ENCODE results near the gene TOM1L2.

GRCh38 chr17:18021372-18021771 is 49.2 kb upstream of the TOM1L2 start:
- TF ChIP-seq RAD21 (IDR thresholded peaks at IDR 0.05; ENCODE audit: low read length) (no peak), CTCF (conservative IDR thresholded peaks at IDR 0.05; ENCODE audit: low read depth, low read length) (no peak), ELK1 (IDR thresholded peaks at IDR 0.05; ENCODE audit: borderline replicate concordance, low read depth, low read length) (no peak), POLR2A (IDR thresholded peaks at IDR 0.05; ENCODE audit: low read depth, low read length) (no peak), SMC3 (IDR thresholded peaks at IDR 0.05; ENCODE audit: low read depth, low read length) (no peak), RCOR1 (IDR thresholded peaks at IDR 0.05; ENCODE audit: insufficient replicate concordance, low read length) (no peak), MAFK (IDR thresholded peaks at IDR 0.05; ENCODE audit: low read depth, low read length) (no peak), RFX5 (IDR thresholded peaks at IDR 0.05; ENCODE audit: low read depth, low read length) (no peak)

Measured in IMR-90 (cell line).